A673 (cell line): ENCODE results near the gene SCG3. TPM values are rescaled to one million over a fixed set of nuclear protein-coding genes. Genes with fewer than 3 reads are reported as not detected.
"Not testable (repeated sequence)": the region's sequence is repeated elsewhere in the genome, so short reads cannot be mapped to it uniquely, and the experiment has no call there.

Source experiments
- BruUV-seq: library from RNA; stranded (reverse); fragments of 400-500 nt; replicated peaks from 2 replicates; lab custom pipeline; 2021; lab: Mats Ljungman, UMichigan
- CTCF ChIA-PET: fragments of 300-600 bp; sonication (Branson Sonifier 250); formaldehyde crosslinking; loops from one replicate; lab custom pipeline; 2022; ENCODE audit warnings: antibody characterized with exemption; lab: Charles Lee
- POLR2A ChIA-PET: fragments of 300-600 bp; sonication (Branson Sonifier 250); formaldehyde crosslinking; loops from one replicate; lab custom pipeline; 2022; ENCODE audit warnings: antibody characterized with exemption; ENCODE audit not compliant: low non-redundant PET; lab: Charles Lee
- DNase-seq: peaks from one replicate; pipeline ENCODE4 v3.0.0-alpha.2; 2015; ENCODE audit warnings: low spot score
- H3K27ac ChIP-seq: fragments of 200-600 bp; sonication (generic); 2 replicates; pipeline ENCODE4 v1.5.1; 2016; ENCODE audit warnings: mixed run types, low read depth, mild to moderate bottlenecking, mixed read lengths, antibody characterized with exemption, low read length; ENCODE audit not compliant: poor library complexity, severe bottlenecking
- H3K27me3 ChIP-seq: fragments of 200-600 bp; sonication (generic); replicated peaks from 2 replicates; pipeline ENCODE4 v1.6.1; 2017; ENCODE audit warnings: mixed run types, low read depth, mild to moderate bottlenecking, mixed read lengths, antibody characterized with exemption, low read length; ENCODE audit not compliant: insufficient read depth, poor library complexity
- H3K36me3 ChIP-seq: fragments of 200-600 bp; sonication (generic); 2 replicates; pipeline ENCODE4 v1.6.1; 2016; ENCODE audit warnings: mixed run types, mild to moderate bottlenecking, mixed read lengths, antibody characterized with exemption, low read length; ENCODE audit not compliant: insufficient read depth, poor library complexity, severe bottlenecking
- H3K4me1 ChIP-seq: fragments of 200-600 bp; sonication (generic); 2 replicates; pipeline ENCODE4 v1.6.1; 2017; ENCODE audit warnings: mixed run types, mild to moderate bottlenecking, mixed read lengths, antibody characterized with exemption, low read length; ENCODE audit not compliant: insufficient read depth, poor library complexity, severe bottlenecking
- H3K4me3 ChIP-seq: fragments of 200-600 bp; sonication (generic); 2 replicates; pipeline ENCODE4 v1.5.1; 2016; ENCODE audit warnings: low read depth, mixed run types, mild to moderate bottlenecking, mixed read lengths, low read length; ENCODE audit not compliant: poor library complexity, severe bottlenecking
- H3K9me3 ChIP-seq: fragments of 200-600 bp; sonication (generic); 2 replicates; pipeline ENCODE4 v1.6.1; 2016; ENCODE audit warnings: mixed run types, low read depth, mild to moderate bottlenecking, mixed read lengths, antibody characterized with exemption, low read length; ENCODE audit not compliant: poor library complexity, severe bottlenecking
- CTCF ChIP-seq: fragments of 300-800, 200-600 bp; sonication (generic); conservative IDR thresholded peaks from 2 replicates; pipeline ENCODE4 v1.5.1; 2017; ENCODE audit warnings: low read depth, mild to moderate bottlenecking, antibody characterized with exemption, low read length, moderate library complexity, mixed read lengths
- EZH2 ChIP-seq: fragments of 200-600 bp; sonication (generic); IDR thresholded peaks from 2 replicates; pipeline ENCODE4 v1.6.1; 2017; ENCODE audit warnings: borderline replicate concordance, low read depth, mild to moderate bottlenecking, mixed read lengths, antibody characterized with exemption, low read length; ENCODE audit not compliant: poor library complexity, severe bottlenecking
- intact Hi-C: fragments of 100-400 bp; cut with micrococcal nuclease; formaldehyde crosslinking; loops from one replicate; pipeline ENCODE4 v1.10.0; 2022; ENCODE audit not compliant: unreplicated experiment
- total RNA-seq: library from RNA; stranded (reverse); gene quantifications from 2 replicates; pipeline ENCODE4 v1.2.3, GENCODE V29; 2021

Gene SCG3
- total RNA-seq, 1 experiment from 2014 or later = 0.21 TPM

DNA sequence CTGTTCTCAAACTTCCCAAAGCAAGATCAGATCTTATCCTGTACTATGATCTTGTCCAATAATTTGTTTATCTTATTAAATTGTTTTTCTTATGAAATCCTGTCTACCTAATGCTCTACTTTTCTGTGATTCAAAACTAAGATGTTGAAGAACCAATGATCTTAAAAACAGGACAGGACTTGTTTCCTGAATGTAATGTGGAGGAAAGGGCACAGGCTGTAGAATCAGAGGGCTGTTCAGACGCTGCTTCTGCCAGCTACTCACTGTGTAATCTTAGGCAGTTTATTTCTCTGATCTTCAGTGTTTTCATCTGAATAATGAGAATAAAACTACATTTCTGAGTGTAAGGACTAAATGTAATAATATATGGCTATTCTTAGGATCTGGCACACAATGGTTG, 38.6 kb upstream of the SCG3 start:
- no peak for DNase-seq
- Histone ChIP-seq H3K9me3 (no peaks in the 10 kb centered on the region), H3K4me1 (no peaks in the 10 kb centered on the region), H3K27me3 (no peaks in the 10 kb centered on the region), H3K4me3 (no peak overlapping the region), H3K27ac (no peak overlapping the region), H3K36me3 (no peaks in the 10 kb centered on the region)
- intact Hi-C loops = loop anchor here (10.0 kb wide), 1 partner anchor 262 kb away; no protein-coding TSS in a partner anchor
- CTCF ChIA-PET = no interaction called here
- BruUV-seq = no TSS peak
- POLR2A ChIA-PET = no interaction called here
- TF ChIP-seq CTCF (no peak), EZH2 (no peak)

GRCh38 chr15:51647128-51647562, 34.2 kb upstream of the SCG3 start:
- Histone ChIP-seq H3K4me3 (no peak overlapping the region), H3K36me3 (no peaks in the 10 kb centered on the region), H3K27ac (no peak overlapping the region), H3K9me3 (no peaks in the 10 kb centered on the region), H3K27me3 (no peaks in the 10 kb centered on the region), H3K4me1 (no peaks in the 10 kb centered on the region)
- BruUV-seq = no TSS peak
- peak; percentile 9 for DNase-seq
- intact Hi-C loops = loop anchor here (10.0 kb wide), 1 partner anchor 258 kb away; no protein-coding TSS in a partner anchor
- POLR2A ChIA-PET = no interaction called here
- TF ChIP-seq CTCF = no peak
- TF ChIP-seq EZH2 = no peak
- CTCF ChIA-PET = interaction anchor here (4.3 kb wide), 1 partner anchor 129 kb away, joined by 111 read pairs; no protein-coding TSS in a partner anchor

DNA sequence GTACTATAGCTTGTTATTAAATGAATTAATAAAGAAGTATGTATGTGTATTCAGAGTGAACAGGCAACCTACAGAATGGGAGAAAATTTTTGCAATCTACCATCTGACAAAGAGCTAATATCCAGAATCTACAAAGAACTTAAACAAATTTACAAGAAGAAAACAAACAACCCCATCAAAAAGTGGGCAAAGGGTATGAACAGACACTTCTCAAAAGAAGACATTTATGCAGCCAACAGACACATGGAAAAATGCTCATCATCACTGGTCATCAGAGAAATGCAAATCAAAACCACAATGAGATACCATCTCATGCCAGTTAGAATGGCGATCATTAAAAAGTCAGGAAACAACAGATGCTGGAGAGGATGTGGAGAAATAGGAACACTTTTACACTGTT, 33.2 kb upstream of the SCG3 start:
- DNase-seq, BruUV-seq, H3K9me3 ChIP-seq, H3K4me1 ChIP-seq, H3K27me3 ChIP-seq, H3K36me3 ChIP-seq, H3K4me3 ChIP-seq, H3K27ac ChIP-seq: not testable (repeated sequence)
- ChIA-PET POLR2A (interaction anchor here (0.5 kb wide), 1 partner anchor 327 kb away, joined by 7 read pairs; no protein-coding TSS in a partner anchor), CTCF (interaction anchor here (4.3 kb wide), 1 partner anchor 128 kb away, joined by 111 read pairs; no protein-coding TSS in a partner anchor)
- intact Hi-C loops = loop anchor here (10.0 kb wide), 1 partner anchor 257 kb away; no protein-coding TSS in a partner anchor

- H3K27me3 ChIP-seq, H3K4me3 ChIP-seq, H3K4me1 ChIP-seq, BruUV-seq, H3K9me3 ChIP-seq, POLR2A ChIA-PET, H3K27ac ChIP-seq, H3K36me3 ChIP-seq, DNase-seq: not testable (repeated sequence)
- intact Hi-C loops = loop anchor here (10.0 kb wide), 1 partner anchor 256 kb away; no protein-coding TSS in a partner anchor
- CTCF ChIA-PET = interaction anchor here (4.3 kb wide), 1 partner anchor 128 kb away, joined by 111 read pairs; no protein-coding TSS in a partner anchor
These were observed 32.7 kb upstream of the SCG3 start for GRCh38 chr15:51648643-51649042.
